Nephron (organoid): ENCODE measurements around the gene KIF22.
"Not testable (repeated sequence)": the region's sequence is repeated elsewhere in the genome, so short reads cannot be mapped to it uniquely, and the experiment has no call there.

ENCODE experiments used
- H3K27ac Mint-ChIP-seq, 3 experiments: 2 replicates each; pipeline ENCODE4 v1.8.0; 2020; ENCODE audit warnings: mixed read lengths in 3 of 3, mild to moderate bottlenecking in 2 of 3, moderate library complexity in 1 of 3
- H3K27me3 Mint-ChIP-seq: 2 replicates; pipeline ENCODE4 v1.8.0; 2021; ENCODE audit warnings: low read depth, mild to moderate bottlenecking, moderate library complexity, mixed read lengths
- H3K36me3 Mint-ChIP-seq: 2 replicates; pipeline ENCODE4 v1.8.0; 2020; ENCODE audit warnings: low read depth, mixed read lengths
- H3K4me1 Mint-ChIP-seq: 2 replicates; pipeline ENCODE4 v1.8.0; 2020; ENCODE audit warnings: mixed read lengths
- H3K4me3 Mint-ChIP-seq, 3 experiments: 2 replicates each; pipeline ENCODE4 v1.8.0; 2020; ENCODE audit warnings: mild to moderate bottlenecking in 3 of 3, mixed read lengths in 3 of 3, moderate library complexity in 2 of 3
- H3K9me3 Mint-ChIP-seq: 2 replicates; pipeline ENCODE4 v1.8.0; 2020; ENCODE audit warnings: mixed read lengths
- TF ChIP-seq, protein P1 (sequence below), 3 experiments: fragments of 200-600 bp; sonication (generic); IDR thresholded peaks; one replicate each; pipeline ENCODE4 v1.5.0; 2021; ENCODE audit warnings: antibody characterized with exemption in 3 of 3; ENCODE audit not compliant: unreplicated experiment in 3 of 3

The KIF22 gene

DNA sequence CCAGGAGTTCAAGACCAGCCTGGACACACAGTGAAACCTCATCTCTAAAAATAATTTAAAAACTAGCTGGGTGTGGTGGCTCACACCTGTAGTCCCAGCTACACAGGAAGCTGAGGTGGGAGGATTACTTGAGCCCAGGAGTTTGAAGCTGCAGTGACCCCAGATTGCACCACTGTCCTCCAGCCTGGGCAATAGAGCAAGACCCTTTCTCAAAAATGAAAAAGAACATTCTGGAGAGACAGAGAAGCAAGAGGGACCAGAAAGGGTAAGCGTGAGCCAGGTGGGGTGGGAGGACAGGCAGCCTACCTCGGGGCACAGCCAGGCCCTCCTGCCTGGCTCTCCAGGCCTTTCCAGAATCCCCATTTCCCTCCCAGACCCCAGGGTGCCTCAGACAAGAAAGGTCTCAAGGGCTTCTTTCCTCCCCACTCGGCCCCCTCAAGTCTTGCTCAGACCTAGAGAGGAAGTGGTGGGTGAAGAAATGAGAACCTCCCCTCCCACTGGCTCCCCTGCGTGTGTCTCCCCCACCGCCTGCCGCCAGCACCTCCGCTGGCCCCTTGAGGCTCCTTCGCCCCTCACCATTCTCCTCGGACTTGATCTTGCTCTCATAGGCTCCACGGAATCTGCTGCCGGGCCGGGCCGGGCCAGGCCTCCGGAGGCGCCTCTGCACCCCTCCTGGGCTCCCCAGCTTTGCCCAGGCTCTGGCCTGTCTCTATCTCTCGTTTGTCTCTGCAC lies 45.3 kb upstream of the KIF22 start:
- no peaks in the 10 kb centered on the region for H3K36me3 Mint-ChIP-seq
- TF ChIP-seq, protein P1, sequence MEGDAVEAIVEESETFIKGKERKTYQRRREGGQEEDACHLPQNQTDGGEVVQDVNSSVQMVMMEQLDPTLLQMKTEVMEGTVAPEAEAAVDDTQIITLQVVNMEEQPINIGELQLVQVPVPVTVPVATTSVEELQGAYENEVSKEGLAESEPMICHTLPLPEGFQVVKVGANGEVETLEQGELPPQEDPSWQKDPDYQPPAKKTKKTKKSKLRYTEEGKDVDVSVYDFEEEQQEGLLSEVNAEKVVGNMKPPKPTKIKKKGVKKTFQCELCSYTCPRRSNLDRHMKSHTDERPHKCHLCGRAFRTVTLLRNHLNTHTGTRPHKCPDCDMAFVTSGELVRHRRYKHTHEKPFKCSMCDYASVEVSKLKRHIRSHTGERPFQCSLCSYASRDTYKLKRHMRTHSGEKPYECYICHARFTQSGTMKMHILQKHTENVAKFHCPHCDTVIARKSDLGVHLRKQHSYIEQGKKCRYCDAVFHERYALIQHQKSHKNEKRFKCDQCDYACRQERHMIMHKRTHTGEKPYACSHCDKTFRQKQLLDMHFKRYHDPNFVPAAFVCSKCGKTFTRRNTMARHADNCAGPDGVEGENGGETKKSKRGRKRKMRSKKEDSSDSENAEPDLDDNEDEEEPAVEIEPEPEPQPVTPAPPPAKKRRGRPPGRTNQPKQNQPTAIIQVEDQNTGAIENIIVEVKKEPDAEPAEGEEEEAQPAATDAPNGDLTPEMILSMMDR (IDR thresholded peaks at IDR 0.05; ENCODE audit: unreplicated experiment in 3 of 3), result no peak
- H3K27me3 Mint-ChIP-seq, result no peaks in the 10 kb centered on the region
- H3K9me3 Mint-ChIP-seq, result no peaks in the 10 kb centered on the region
- H3K4me3 Mint-ChIP-seq, result no peak overlapping the region
- H3K27ac Mint-ChIP-seq, result no peak overlapping the region
- no peaks in the 10 kb centered on the region for H3K4me1 Mint-ChIP-seq

DNA sequence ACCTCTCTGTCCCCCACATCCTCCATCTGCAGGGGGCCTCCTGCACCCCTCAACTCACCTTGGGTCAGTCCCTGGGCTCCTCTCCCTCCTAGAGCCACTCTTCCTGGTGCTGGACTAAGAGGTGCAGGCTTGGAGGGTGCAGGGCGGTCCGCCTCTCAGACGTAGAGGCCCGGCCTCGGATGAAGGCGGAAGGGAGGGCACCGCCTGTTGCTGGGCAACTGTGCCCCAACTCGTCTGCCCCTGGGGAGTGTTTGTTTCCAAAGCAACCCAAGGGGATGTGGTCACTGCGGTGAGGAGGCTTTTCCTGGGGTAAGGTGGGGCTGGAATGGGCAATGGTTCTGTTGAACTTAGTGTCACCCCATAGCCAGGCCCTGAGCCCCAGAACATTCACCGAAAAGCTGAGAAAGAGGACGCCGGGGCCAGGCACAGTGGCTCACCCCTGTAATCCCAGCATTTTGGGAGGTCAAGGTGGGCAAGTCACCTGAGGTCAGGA lies 44.7 kb upstream of the KIF22 start, which contains the start of gene C16orf54:
Gene C16orf54 (minus strand): TSS at position 138 of the 493 bp plus-strand sequence. CDS start 1,039 bp downstream, outside the sequence.
- Mint-ChIP-seq H3K27ac (no peak within 1 kb of the TSS), H3K4me1 (no peaks in the 10 kb centered on the region), H3K4me3 (no peak within 1 kb of the TSS), H3K27me3 (no peaks in the 10 kb centered on the region), H3K9me3 (no peaks in the 10 kb centered on the region), H3K36me3 (no peaks in the 10 kb centered on the region)
- TF ChIP-seq, protein P1 (IDR thresholded peaks at IDR 0.05; ENCODE audit: unreplicated experiment in 3 of 3), result no peak

DNA sequence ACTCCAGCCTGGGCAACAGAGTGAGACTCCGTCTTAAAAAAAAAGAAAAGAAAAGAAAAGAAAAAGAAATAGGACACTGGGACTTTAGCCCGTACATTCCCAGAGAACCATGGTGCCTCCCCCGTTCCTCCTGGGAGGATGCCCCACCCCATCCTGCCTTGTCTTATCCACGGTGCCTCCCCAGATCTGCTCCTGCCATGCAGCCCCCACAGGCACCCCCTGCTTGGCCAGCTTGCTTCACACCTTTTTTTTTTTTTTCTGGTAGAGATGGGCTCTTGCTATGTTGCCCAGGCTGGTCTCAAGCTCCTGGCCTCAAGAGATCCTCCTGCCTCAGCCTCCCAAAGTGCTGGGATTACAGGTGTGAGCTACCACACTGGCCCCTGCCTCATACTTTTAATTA lies 44.0 kb upstream of the KIF22 start:
- H3K9me3 Mint-ChIP-seq, H3K4me3 Mint-ChIP-seq, H3K36me3 Mint-ChIP-seq, H3K4me1 Mint-ChIP-seq, H3K27me3 Mint-ChIP-seq, H3K27ac Mint-ChIP-seq: not testable (repeated sequence)

DNA sequence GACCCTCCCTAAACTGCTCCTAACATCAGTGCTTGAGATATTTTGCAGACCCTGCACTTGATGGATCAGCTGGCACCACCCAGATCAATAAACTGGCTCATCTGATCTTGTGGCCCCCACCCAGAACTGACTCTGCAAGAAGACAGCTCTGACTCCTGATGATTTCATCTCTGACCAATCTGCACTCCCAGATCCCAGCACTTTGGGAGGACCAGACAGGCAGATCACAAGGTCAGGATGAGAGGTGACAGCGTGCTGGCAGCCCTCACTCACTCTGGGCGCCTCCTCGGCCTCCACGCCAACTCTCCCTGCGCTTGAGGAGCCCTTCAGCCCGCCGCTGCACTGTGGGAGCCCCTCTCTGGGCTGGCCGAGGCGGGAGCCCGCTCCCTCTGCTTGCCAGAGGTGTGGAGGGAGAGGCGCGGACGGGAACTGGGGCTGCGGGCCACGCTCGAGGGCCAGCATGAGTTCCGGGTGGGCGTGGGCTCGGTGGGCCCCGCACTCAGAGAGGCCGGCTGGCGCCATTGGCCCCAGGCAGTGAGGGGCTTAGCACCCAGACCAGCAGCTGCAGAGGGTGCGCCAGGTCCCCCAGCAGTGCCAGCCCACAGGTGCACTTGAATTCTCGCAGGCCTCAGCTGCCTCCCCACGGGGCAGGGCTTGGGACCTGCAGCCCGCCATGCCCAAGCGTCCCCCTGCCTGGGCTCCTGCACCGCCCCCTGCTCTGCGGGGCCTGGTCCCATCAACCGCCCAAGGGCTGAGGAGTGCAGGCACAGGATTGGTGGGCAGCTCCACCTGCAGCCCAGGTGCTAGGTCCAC lies 42.4 kb upstream of the KIF22 start:
- TF ChIP-seq, protein P1 (IDR thresholded peaks at IDR 0.05; ENCODE audit: unreplicated experiment in 3 of 3), result no peak

DNA sequence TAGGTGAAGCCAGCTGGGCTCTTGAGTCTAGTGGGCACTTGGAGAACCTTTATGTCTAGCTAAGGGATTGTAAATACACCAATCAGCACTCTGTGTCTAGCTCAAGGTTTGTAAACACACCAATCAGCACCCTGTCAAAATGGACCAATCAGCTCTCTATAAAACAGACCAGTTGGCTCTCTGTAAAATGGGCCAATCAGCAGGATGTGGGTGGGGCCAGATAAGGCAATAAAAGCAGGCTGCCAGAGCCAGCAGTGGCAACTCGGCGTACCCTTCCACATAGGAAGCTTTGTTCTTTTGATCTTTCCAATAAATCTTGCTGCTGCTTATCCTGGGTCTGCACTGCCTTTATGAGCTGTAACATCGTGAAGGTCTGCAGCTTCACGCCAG lies 41.8 kb upstream of the KIF22 start:
- not testable (repeated sequence) for H3K9me3 Mint-ChIP-seq, H3K4me3 Mint-ChIP-seq, H3K27me3 Mint-ChIP-seq, H3K36me3 Mint-ChIP-seq, H3K27ac Mint-ChIP-seq, H3K4me1 Mint-ChIP-seq

More for the DNA sequence above, 42.4 kb upstream of the KIF22 start:
- H3K9me3 Mint-ChIP-seq, result no peaks in the 10 kb centered on the region
- H3K4me1 Mint-ChIP-seq, result no peaks in the 10 kb centered on the region
- no peaks in the 10 kb centered on the region for H3K36me3 Mint-ChIP-seq
- no peak overlapping the region for H3K27ac Mint-ChIP-seq
- no peak overlapping the region for H3K4me3 Mint-ChIP-seq
- no peaks in the 10 kb centered on the region for H3K27me3 Mint-ChIP-seq

DNA sequence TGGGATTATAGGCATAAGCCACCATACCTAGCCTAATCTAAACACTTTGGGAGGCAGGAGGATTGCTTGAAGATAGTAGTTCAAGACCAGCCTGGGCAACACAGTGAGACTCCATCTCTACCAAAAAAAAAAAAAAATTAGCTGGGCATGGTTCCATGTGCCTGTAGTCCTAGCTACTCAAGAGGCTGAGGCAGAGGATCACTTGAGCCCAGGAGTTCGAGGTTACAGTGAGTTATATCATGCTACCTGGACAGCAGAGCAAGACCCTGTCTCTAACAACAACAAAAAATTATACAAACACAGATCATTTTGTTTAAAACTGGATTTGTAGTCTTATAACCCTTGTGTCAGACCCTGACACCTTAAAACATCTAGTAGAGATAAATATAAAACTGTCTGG lies 37.0 kb upstream of the KIF22 start:
- H3K4me3 Mint-ChIP-seq, result no peak overlapping the region
- H3K27me3 Mint-ChIP-seq, result no peaks in the 10 kb centered on the region
- TF ChIP-seq, protein P1 (IDR thresholded peaks at IDR 0.05; ENCODE audit: unreplicated experiment in 3 of 3), result no peak
- H3K9me3 Mint-ChIP-seq, result no peaks in the 10 kb centered on the region
- H3K27ac Mint-ChIP-seq, result no peak overlapping the region
- H3K36me3 Mint-ChIP-seq, result no peaks in the 10 kb centered on the region
- H3K4me1 Mint-ChIP-seq, result no peaks in the 10 kb centered on the region
